WTC11 (cell line): ENCODE measurements around the gene NRAP. TPM values are rescaled to one million over a fixed set of nuclear protein-coding genes. Genes with fewer than 3 reads are reported as not detected.

Experiments used
- ATAC-seq: fragments of 200-7000 bp; cut with Tn5 transposase; 2 replicates; pipeline ENCODE4 v1.10.0; 2021; ENCODE audit warnings: mild to moderate bottlenecking, moderate library complexity
- CTCF ChIA-PET: fragments of 300-600 bp; sonication (Branson Sonifier 250); formaldehyde crosslinking; loops from one replicate; lab custom pipeline; 2021; ENCODE audit warnings: antibody characterized with exemption; lab: Charles Lee
- POLR2A ChIA-PET: fragments of 350-600 bp; sonication (Branson Sonifier 250); formaldehyde crosslinking; loops from one replicate; lab custom pipeline; 2021; ENCODE audit warnings: antibody characterized with exemption; lab: Charles Lee
- DNase-seq: peaks from one replicate; pipeline ENCODE4 v3.0.0; 2021; ENCODE audit warnings: low spot score
- H3K27ac Mint-ChIP-seq: 2 replicates; pipeline ENCODE4 v1.8.0; 2021; ENCODE audit warnings: mixed read lengths
- H3K27me3 Mint-ChIP-seq: 2 replicates; pipeline ENCODE4 v1.8.0; 2021; ENCODE audit warnings: low read depth, mild to moderate bottlenecking, moderate library complexity, mixed read lengths
- H3K36me3 Mint-ChIP-seq: 2 replicates; pipeline ENCODE4 v1.8.0; 2021; ENCODE audit warnings: mixed read lengths
- H3K4me1 Mint-ChIP-seq: 2 replicates; pipeline ENCODE4 v1.8.0; 2022; ENCODE audit warnings: mixed read lengths
- H3K4me3 Mint-ChIP-seq: 2 replicates; pipeline ENCODE4 v1.8.0; 2021; ENCODE audit warnings: mild to moderate bottlenecking, moderate library complexity, mixed read lengths
- H3K9me3 Mint-ChIP-seq: 2 replicates; pipeline ENCODE4 v1.8.0; 2021; ENCODE audit warnings: mixed read lengths
- CREB1 ChIP-seq: sonication (generic); formaldehyde crosslinking; IDR thresholded peaks from 2 replicates; pipeline ENCODE4 v1.8.0; 2023; ENCODE audit warnings: mild to moderate bottlenecking, missing genetic modification reagents
- CREM ChIP-seq: sonication (generic); formaldehyde crosslinking; IDR thresholded peaks from 2 replicates; pipeline ENCODE4 v1.8.1; 2022; ENCODE audit warnings: mild to moderate bottlenecking, missing genetic modification reagents, moderate library complexity
- EMX1 ChIP-seq: fragments of 250-450 bp; sonication (Bioruptor Pico); IDR thresholded peaks from 2 replicates; pipeline ENCODE4 v1.8.0; 2021; ENCODE audit warnings: mild to moderate bottlenecking
- FOXJ3 ChIP-seq: sonication (generic); formaldehyde crosslinking; IDR thresholded peaks from 2 replicates; pipeline ENCODE4 v1.9.0; 2021; ENCODE audit warnings: missing genetic modification reagents, mild to moderate bottlenecking, borderline replicate concordance
- GABPB1 ChIP-seq: sonication (generic); formaldehyde crosslinking; IDR thresholded peaks from 2 replicates; pipeline ENCODE4 v1.8.1; 2023; ENCODE audit warnings: mild to moderate bottlenecking, missing genetic modification reagents
- GRHL2 ChIP-seq: fragments of 250-450 bp; sonication (Bioruptor Pico); IDR thresholded peaks from 2 replicates; pipeline ENCODE4 v1.8.0; 2022; ENCODE audit warnings: mild to moderate bottlenecking, moderate library complexity; ENCODE audit not compliant: insufficient replicate concordance, severe bottlenecking
- HMGA2 ChIP-seq: fragments of 250-450 bp; sonication (Bioruptor Pico); IDR thresholded peaks from 2 replicates; pipeline ENCODE4 v1.4.0; 2021; ENCODE audit warnings: mild to moderate bottlenecking, moderate library complexity
- KAT7 ChIP-seq: sonication (generic); formaldehyde crosslinking; IDR thresholded peaks from 2 replicates; pipeline ENCODE4 v1.8.1; 2023; ENCODE audit warnings: missing genetic modification reagents, mild to moderate bottlenecking, borderline replicate concordance
- MXD4 ChIP-seq: fragments of 250-450 bp; sonication (Bioruptor Pico); IDR thresholded peaks from 2 replicates; pipeline ENCODE4 v1.8.0; 2021; ENCODE audit warnings: mild to moderate bottlenecking, moderate library complexity, borderline replicate concordance
- MYBL2 ChIP-seq: sonication (generic); formaldehyde crosslinking; IDR thresholded peaks from 2 replicates; pipeline ENCODE4 v1.8.1; 2023; ENCODE audit warnings: mild to moderate bottlenecking, moderate library complexity, missing genetic modification reagents
- NFE2L1 ChIP-seq: sonication (generic); formaldehyde crosslinking; IDR thresholded peaks from 2 replicates; pipeline ENCODE4 v1.8.1; 2023; ENCODE audit warnings: missing genetic modification reagents
- NFYB ChIP-seq: sonication (generic); formaldehyde crosslinking; conservative IDR thresholded peaks from 2 replicates; pipeline ENCODE4 v1.8.0; 2022; ENCODE audit warnings: low read depth, missing genetic modification reagents
- OVOL2 ChIP-seq: fragments of 250-450 bp; sonication (Bioruptor Pico); IDR thresholded peaks from 2 replicates; pipeline ENCODE4 v1.9.0; 2021; ENCODE audit warnings: mild to moderate bottlenecking, borderline replicate concordance
- SOX15 ChIP-seq: fragments of 250-450 bp; sonication (Bioruptor Pico); IDR thresholded peaks from 2 replicates; pipeline ENCODE4 v1.9.0; 2021; ENCODE audit warnings: mild to moderate bottlenecking
- ZNF138 ChIP-seq: sonication (generic); formaldehyde crosslinking; conservative IDR thresholded peaks from 2 replicates; pipeline ENCODE4 v1.8.1; 2022; ENCODE audit warnings: mild to moderate bottlenecking, moderate library complexity, missing genetic modification reagents
- ZNF263 ChIP-seq: sonication (generic); formaldehyde crosslinking; IDR thresholded peaks from 2 replicates; pipeline ENCODE4 v1.8.1; 2022; ENCODE audit warnings: low read depth, mild to moderate bottlenecking, moderate library complexity, missing genetic modification reagents
- ZNF396 ChIP-seq: fragments of 250-450 bp; sonication (Bioruptor Pico); IDR thresholded peaks from 2 replicates; pipeline ENCODE4 v1.8.0; 2021; ENCODE audit warnings: mild to moderate bottlenecking, moderate library complexity, borderline replicate concordance
- total RNA-seq: library from RNA; stranded (reverse); gene quantifications from 3 replicates; pipeline ENCODE4 v1.2.3, GENCODE V29; 2021
- TF ChIP-seq, protein P1 (sequence below): sonication (generic); formaldehyde crosslinking; IDR thresholded peaks from 2 replicates; pipeline ENCODE4 v1.8.1; 2022; ENCODE audit warnings: mild to moderate bottlenecking, moderate library complexity, missing genetic modification reagents
- TF ChIP-seq, protein P2 (sequence below): sonication (generic); formaldehyde crosslinking; IDR thresholded peaks from 2 replicates; pipeline ENCODE4 v1.8.0; 2022; ENCODE audit warnings: mild to moderate bottlenecking, missing genetic modification reagents
- TF ChIP-seq, protein P3 (sequence below): sonication (generic); formaldehyde crosslinking; IDR thresholded peaks from 2 replicates; pipeline ENCODE4 v1.8.1; 2023; ENCODE audit warnings: mild to moderate bottlenecking, missing genetic modification reagents, moderate library complexity
- TF ChIP-seq, protein P4 (sequence below): sonication (generic); formaldehyde crosslinking; IDR thresholded peaks from 2 replicates; pipeline ENCODE4 v1.8.1; 2022; ENCODE audit warnings: missing genetic modification reagents, borderline replicate concordance
- TF ChIP-seq, protein P5 (sequence below): fragments of 250-450 bp; sonication (Bioruptor Pico); conservative IDR thresholded peaks from 2 replicates; pipeline ENCODE4 v1.9.0; 2021; ENCODE audit warnings: mild to moderate bottlenecking
- TF ChIP-seq, protein P6 (sequence below): sonication (generic); formaldehyde crosslinking; IDR thresholded peaks from 2 replicates; pipeline ENCODE4 v1.8.0; 2022; ENCODE audit warnings: mild to moderate bottlenecking, missing genetic modification reagents

Gene NRAP
- total RNA-seq, 1 experiment from 2014 or later, result not detected

DNA sequence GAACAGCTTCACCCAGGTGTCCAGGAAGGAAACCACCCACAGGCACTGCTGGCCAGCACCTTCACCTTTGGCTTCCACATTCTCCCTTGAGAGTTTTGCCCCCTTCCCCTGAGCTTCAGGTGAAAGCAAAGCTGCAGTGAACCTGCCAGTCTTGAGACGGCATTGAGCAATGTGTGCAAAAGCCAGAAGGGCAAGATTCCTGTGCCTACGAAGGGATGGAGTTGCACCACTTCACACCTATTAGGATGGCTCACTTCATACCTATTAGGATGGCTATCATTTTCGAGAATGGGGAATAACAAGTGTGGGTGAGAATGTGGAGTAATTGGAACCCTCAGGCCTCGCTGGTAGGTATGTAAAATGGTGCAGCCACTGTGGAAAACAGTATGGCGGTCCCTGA, 103.8 kb downstream of the NRAP start:
- TF ChIP-seq SOX15 (CRISPR knock-in tag) (no peak), ZNF396 (no peak), GABPB1 (CRISPR knock-in tag) (no peak), MYBL2 (CRISPR knock-in tag) (no peak), CREM (CRISPR knock-in tag) (no peak)
- TF ChIP-seq, all 79 proteins: peak for 0
- CTCF ChIA-PET, result no interaction called here

DNA sequence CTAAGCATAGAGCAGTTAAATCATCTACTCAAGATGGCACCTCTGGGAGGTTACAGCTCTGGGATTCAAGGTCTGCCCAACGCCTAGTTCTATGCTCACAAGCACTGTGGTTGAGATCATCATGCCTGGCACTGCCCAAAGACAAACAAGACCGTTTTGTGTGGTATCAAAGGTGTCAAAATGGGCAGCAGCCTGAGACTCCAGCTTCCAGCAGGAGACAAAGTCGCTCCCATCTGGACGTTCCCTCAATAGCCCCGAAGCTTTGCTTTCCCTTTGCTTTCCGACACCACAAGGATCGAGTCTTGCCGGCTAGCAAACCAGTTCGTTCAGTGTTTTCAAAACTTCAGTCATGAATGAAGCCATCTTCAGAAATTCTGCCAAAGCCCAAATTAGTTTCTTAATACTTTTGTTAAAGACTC, 105.9 kb downstream of the NRAP start:
- TF ChIP-seq, protein P1, sequence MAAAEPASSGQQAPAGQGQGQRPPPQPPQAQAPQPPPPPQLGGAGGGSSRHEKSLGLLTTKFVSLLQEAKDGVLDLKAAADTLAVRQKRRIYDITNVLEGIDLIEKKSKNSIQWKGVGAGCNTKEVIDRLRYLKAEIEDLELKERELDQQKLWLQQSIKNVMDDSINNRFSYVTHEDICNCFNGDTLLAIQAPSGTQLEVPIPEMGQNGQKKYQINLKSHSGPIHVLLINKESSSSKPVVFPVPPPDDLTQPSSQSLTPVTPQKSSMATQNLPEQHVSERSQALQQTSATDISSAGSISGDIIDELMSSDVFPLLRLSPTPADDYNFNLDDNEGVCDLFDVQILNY (CRISPR knock-in tag), result no peak
- no peak for TF ChIP-seq MXD4 (CRISPR knock-in tag)
- TF ChIP-seq NFYB (CRISPR knock-in tag), result no peak
- TF ChIP-seq OVOL2 (CRISPR knock-in tag), result no peak
- ATAC-seq, result peak; percentile 65
- Mint-ChIP-seq H3K9me3 (no peaks in the 10 kb centered on the region), H3K4me1 (peaks cover 25% of the 10 kb centered on the region), H3K4me3 (0 out of 2 replicates have a peak overlapping the region, but pooled peaks have one; percentile 6), H3K36me3 (no peaks in the 10 kb centered on the region), H3K27ac (no peak overlapping the region), H3K27me3 (peaks cover 100% of the 10 kb centered on the region)
- ChIA-PET POLR2A (no interaction called here), CTCF (interaction anchor here (0.5 to 1.4 kb wide), 7 partner anchors 19 to 430 kb away, joined by 3 to 7 read pairs (median 3); no protein-coding TSS in a partner anchor)
- peak; percentile 14 for DNase-seq

More for the DNA sequence above, 103.8 kb downstream of the NRAP start:
- Mint-ChIP-seq H3K4me1 (peaks cover 43% of the 10 kb centered on the region), H3K9me3 (no peaks in the 10 kb centered on the region), H3K36me3 (no peaks in the 10 kb centered on the region), H3K27me3 (peaks cover 99% of the 10 kb centered on the region), H3K4me3 (no peak overlapping the region), H3K27ac (no peak overlapping the region)
- POLR2A ChIA-PET, result no interaction called here
- ATAC-seq (no peak), DNase-seq (no peak)

DNA sequence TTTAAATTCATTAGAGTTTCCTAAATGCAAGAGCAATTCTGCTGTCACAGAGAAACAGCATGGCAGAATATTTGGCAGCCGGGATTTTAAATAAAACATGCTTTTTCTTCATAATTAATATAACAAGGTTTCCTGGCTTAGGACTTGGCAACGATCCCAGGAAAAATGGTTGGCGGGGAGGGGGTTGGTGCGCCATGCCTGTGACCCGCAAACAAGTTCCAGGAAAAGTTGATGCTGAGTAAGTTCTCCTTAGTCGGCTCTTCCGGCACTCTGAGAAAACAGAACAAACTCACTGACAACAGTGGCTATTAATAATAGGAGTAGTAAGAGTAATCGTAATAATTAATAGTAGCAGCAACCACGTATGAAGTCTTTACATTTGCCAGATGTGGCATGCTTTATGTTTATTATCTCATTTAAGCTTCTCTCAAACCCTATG, 106.4 kb downstream of the NRAP start:
- peaks cover 25% of the 10 kb centered on the region for H3K4me1 Mint-ChIP-seq
- no peak for DNase-seq
- no peak for TF ChIP-seq GRHL2 (CRISPR knock-in tag)
- TF ChIP-seq, protein P2, sequence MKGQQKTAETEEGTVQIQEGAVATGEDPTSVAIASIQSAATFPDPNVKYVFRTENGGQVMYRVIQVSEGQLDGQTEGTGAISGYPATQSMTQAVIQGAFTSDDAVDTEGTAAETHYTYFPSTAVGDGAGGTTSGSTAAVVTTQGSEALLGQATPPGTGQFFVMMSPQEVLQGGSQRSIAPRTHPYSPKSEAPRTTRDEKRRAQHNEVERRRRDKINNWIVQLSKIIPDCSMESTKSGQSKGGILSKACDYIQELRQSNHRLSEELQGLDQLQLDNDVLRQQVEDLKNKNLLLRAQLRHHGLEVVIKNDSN (CRISPR knock-in tag), result no peak
- TF ChIP-seq KAT7 (CRISPR knock-in tag), result no peak
- TF ChIP-seq OVOL2 (CRISPR knock-in tag), result no peak
- TF ChIP-seq EMX1, result no peak
- TF ChIP-seq, protein P3, sequence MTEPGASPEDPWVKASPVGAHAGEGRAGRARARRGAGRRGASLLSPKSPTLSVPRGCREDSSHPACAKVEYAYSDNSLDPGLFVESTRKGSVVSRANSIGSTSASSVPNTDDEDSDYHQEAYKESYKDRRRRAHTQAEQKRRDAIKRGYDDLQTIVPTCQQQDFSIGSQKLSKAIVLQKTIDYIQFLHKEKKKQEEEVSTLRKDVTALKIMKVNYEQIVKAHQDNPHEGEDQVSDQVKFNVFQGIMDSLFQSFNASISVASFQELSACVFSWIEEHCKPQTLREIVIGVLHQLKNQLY (CRISPR knock-in tag), result no peak
- TF ChIP-seq HMGA2 (CRISPR knock-in tag), result no peak
- H3K4me3 Mint-ChIP-seq, result no peak overlapping the region
- no peaks in the 10 kb centered on the region for H3K36me3 Mint-ChIP-seq
- H3K27me3 Mint-ChIP-seq, result peaks cover 100% of the 10 kb centered on the region
- ChIA-PET POLR2A (no interaction called here), CTCF (interaction anchor here (0.6 to 1.4 kb wide), 3 partner anchors 37 to 131 kb away, joined by 3 to 7 read pairs (median 6); no protein-coding TSS in a partner anchor)
- no peaks in the 10 kb centered on the region for H3K9me3 Mint-ChIP-seq
- H3K27ac Mint-ChIP-seq, result no peak overlapping the region
- no peak for ATAC-seq

DNA sequence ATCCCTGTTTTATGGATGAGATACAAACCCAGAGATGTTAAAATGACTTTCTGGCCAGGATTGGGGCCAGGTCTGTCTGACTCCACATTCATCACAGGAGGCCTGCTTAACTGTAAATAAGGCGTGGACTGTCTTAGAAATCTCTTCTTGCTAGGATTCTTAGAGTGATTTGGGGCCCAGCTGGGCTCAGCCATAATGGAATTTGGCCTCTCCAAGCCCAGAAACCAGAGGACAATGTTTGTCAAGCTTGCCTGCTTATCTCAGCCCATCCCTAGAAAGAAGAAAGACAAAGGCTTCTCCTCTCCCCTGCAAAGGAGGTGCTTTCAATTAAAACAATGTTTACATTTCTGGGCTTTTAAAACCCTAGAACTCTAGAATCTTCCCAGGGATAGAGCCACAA, 108.1 kb downstream of the NRAP start:
- ChIA-PET CTCF (interaction anchor here (0.6 to 0.8 kb wide), 2 partner anchors 8 to 868 kb away, joined by 3 read pairs; no protein-coding TSS in a partner anchor), POLR2A (no interaction called here)
- Mint-ChIP-seq H3K4me3 (no peak overlapping the region), H3K9me3 (no peaks in the 10 kb centered on the region), H3K4me1 (peaks cover 25% of the 10 kb centered on the region), H3K27ac (no peak overlapping the region), H3K36me3 (no peaks in the 10 kb centered on the region), H3K27me3 (peaks cover 99% of the 10 kb centered on the region)
- DNase-seq (no peak), ATAC-seq (no peak)
- TF ChIP-seq, protein P4, sequence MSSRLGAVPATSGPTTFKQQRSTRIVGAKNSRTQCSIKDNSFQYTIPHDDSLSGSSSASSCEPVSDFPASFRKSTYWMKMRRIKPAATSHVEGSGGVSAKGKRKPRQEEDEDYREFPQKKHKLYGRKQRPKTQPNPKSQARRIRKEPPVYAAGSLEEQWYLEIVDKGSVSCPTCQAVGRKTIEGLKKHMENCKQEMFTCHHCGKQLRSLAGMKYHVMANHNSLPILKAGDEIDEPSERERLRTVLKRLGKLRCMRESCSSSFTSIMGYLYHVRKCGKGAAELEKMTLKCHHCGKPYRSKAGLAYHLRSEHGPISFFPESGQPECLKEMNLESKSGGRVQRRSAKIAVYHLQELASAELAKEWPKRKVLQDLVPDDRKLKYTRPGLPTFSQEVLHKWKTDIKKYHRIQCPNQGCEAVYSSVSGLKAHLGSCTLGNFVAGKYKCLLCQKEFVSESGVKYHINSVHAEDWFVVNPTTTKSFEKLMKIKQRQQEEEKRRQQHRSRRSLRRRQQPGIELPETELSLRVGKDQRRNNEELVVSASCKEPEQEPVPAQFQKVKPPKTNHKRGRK (CRISPR knock-in tag), result no peak
- TF ChIP-seq, protein P5, sequence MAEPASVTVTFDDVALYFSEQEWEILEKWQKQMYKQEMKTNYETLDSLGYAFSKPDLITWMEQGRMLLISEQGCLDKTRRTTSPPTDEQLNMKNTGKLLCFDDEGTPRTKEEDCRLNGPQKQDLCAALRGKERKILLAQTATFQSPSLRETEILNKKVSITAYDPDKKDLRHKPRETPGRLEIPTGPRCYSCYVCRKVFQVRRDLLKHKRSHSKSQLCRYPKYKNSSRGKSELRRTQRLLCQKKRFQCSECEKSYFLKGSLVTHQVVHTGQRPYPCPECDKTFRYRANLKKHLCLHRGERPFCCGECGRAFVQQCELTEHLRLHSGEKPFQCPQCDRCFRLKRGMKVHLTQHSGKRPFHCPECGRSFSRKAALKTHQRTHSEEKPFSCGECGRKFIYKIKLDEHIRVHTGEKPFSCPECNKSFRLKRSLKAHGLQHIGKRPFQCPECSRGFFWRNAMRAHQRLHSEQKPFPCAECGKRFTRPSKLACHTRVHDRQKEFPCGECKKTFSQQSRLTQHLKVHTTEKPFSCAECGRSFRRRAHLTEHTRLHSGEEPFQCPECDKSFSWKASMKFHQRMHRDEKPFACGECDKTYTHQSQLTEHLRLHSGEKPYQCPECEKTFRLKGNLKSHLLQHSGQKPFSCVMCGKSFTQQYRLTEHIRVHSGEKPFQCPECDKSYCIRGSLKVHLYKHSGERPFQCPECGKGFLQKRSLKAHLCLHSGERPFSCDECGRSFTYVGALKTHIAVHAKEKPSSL (CRISPR knock-in tag), result no peak
- TF ChIP-seq NFE2L1 (CRISPR knock-in tag) (no peak), FOXJ3 (no peak), CREB1 (CRISPR knock-in tag) (no peak), ZNF138 (CRISPR knock-in tag) (no peak), ZNF263 (CRISPR knock-in tag) (no peak)
- TF ChIP-seq, protein P1 (CRISPR knock-in tag), result no peak
- TF ChIP-seq, protein P6, sequence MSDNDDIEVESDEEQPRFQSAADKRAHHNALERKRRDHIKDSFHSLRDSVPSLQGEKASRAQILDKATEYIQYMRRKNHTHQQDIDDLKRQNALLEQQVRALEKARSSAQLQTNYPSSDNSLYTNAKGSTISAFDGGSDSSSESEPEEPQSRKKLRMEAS (CRISPR knock-in tag), result no peak
